Measurements from ENCODE around the gene LIMS2.

Gene LIMS2

GRCh38 chr2:127656569-127657231, 18.6 kb downstream of the LIMS2 start:
- DNase-seq: no peak

GRCh38 chr2:127655209-127656073, 19.9 kb downstream of the LIMS2 start:
- no peak for DNase-seq

GRCh38 chr2:127654838-127655175, 20.5 kb downstream of the LIMS2 start:
- DNase-seq: no peak

GRCh38 chr2:127654084-127654837, 21.1 kb downstream of the LIMS2 start:
- no peak for DNase-seq

- no peak for DNase-seq
Measured at GRCh38 chr2:127653421-127654083, 21.8 kb downstream of the LIMS2 start.

- DNase-seq: no peak
Measured at GRCh38 chr2:127652786-127653357, 22.5 kb downstream of the LIMS2 start.

- no peak for DNase-seq
Measured at GRCh38 chr2:127651971-127652550, 23.3 kb downstream of the LIMS2 start.

GRCh38 chr2:127651381-127651809, 23.9 kb downstream of the LIMS2 start:
- DNase-seq: no peak

GRCh38 chr2:127650785-127651380, 24.4 kb downstream of the LIMS2 start:
- no peak for DNase-seq

GRCh38 chr2:127650041-127650784, 25.1 kb downstream of the LIMS2 start:
- DNase-seq: no peak

- DNase-seq: peak; percentile 70
Measured at GRCh38 chr2:127649684-127650040, 25.7 kb downstream of the LIMS2 start.

- no peak for DNase-seq
Measured at GRCh38 chr2:127649100-127649611, 26.2 kb downstream of the LIMS2 start.

- DNase-seq: no peak
Measured at GRCh38 chr2:127648321-127648720, 27.0 kb downstream of the LIMS2 start.

- no peak for DNase-seq
Measured at GRCh38 chr2:127647242-127648190, 27.8 kb downstream of the LIMS2 start.

- DNase-seq: no peak
Measured at GRCh38 chr2:127646487-127647241, 28.7 kb downstream of the LIMS2 start.

GRCh38 chr2:127645395-127646291, 29.7 kb downstream of the LIMS2 start, which contains the start of gene GPR17:
Gene GPR17, plus strand, starts transcription at chr2:127646153. Its CDS starts 4,583 bp downstream, at chr2:127650736.
- DNase-seq: no peak

- DNase-seq: no peak
Measured at GRCh38 chr2:127645026-127645394, 30.3 kb downstream of the LIMS2 start.

All from central memory CD4-positive, alpha-beta T cell (primary cell).